Uterus (tissue), 4 donors: Measurements from ENCODE around the gene CUBN. TPM values are rescaled to one million over a fixed set of nuclear protein-coding genes. Genes with fewer than 3 reads are reported as not detected.

Experiments used
- DNase-seq, 2 donors: peaks; one replicate each; pipeline ENCODE4 v3.0.0-alpha.2; 2019 to 2020
- H3K27ac ChIP-seq, 2 donors: fragments of 200-600 bp; sonication (generic); 1 replicate in 1 of 2; 2 replicates in 1 of 2; pipeline ENCODE4 v1.5.1; 2016 to 2018
- H3K27me3 ChIP-seq, 2 donors: fragments of 200-600 bp; sonication (generic); one replicate each; pipeline ENCODE4 v1.5.1; 2018 to 2019; ENCODE audit warnings: control low read depth in 1 of 2
- H3K36me3 ChIP-seq, 2 donors: fragments of 200-600 bp; sonication (generic); one replicate each; pipeline ENCODE4 v1.5.1; 2019; ENCODE audit warnings: control low read depth in 1 of 2
- H3K4me1 ChIP-seq, 2 donors: fragments of 200-600 bp; sonication (generic); one replicate each; pipeline ENCODE4 v1.5.1; 2018 to 2019; ENCODE audit warnings: control low read depth in 1 of 2
- H3K4me3 ChIP-seq, 2 donors: fragments of 200-600 bp; sonication (generic); 1 replicate in 1 of 2; 2 replicates in 1 of 2; pipeline ENCODE4 v1.5.1; 2018 to 2019; ENCODE audit warnings: mild to moderate bottlenecking in 1 of 2
- H3K9me3 ChIP-seq, 2 donors: fragments of 200-600 bp; sonication (generic); one replicate each; pipeline ENCODE4 v1.5.1; 2019; ENCODE audit warnings: control low read depth in 1 of 2
- POLR2A ChIP-seq, 2 donors: fragments of 450-650 bp; IDR thresholded peaks; one replicate each; pipeline ENCODE4 v1.6.1; 2016; ENCODE audit warnings: antibody characterized with exemption in 2 of 2, mild to moderate bottlenecking in 1 of 2, moderate library complexity in 1 of 2
- intact Hi-C: fragments of 100-400 bp; cut with DNase I; formaldehyde crosslinking; loops from one replicate; pipeline ENCODE4 v1.15.1; 2023; ENCODE audit warnings: low total_unique reads
- total RNA-seq, 4 donors: library from RNA; depleted of rRNA in 3 of 4; stranded (reverse); fragments of >200 nt in 3 of 4; gene quantifications; one replicate each; pipeline versions ENCODE4 v1.1.0 to v1.2.4, GENCODE V29; 2014 to 2023
- TF ChIP-seq, protein P1 (sequence below), 4 experiments: fragments of 200-600 bp in 2 of 4; fragments of 450-650 bp in 2 of 4; sonication (generic) in 2 of 4; IDR thresholded peaks; one replicate each; pipeline ENCODE4 v1.5.1; 2016 to 2019; ENCODE audit warnings: antibody characterized with exemption in 4 of 4, mild to moderate bottlenecking in 2 of 4, moderate library complexity in 1 of 4
- donor health status: DM: yes; HTN: yes; CAD: no.

Gene CUBN
- total RNA-seq, 4 donors from 2014 or later = 3.5 to 9.5 (median 5.1) TPM

DNA sequence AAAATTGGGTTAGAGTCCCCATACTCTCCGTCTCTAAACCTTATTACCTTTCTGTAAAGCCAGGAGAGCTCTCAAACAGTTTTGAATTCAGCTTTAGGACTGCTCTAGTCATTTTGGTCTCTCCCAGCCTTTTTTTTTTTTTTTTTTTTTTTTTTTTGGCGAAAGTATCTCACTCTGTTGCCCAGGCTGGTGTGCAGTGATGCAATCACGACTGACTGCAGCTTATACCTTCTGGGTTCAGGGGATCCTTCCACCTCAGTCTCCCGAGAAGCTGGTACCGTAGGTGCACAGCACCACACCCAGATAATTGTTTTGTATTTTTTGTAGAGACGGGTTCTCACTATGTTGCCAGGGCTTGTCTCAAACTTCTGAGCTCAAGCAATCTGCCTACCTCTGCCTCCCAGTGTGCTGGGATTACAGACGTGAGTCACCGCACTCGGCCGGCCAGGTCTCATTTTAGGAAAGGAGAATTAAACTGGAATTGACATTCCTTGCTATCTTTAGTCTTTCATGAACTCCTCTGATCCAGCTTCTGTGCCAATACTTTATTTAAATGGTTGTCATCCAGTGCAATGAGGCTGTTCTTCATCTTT, 281.0 kb downstream of the CUBN start:
- no peaks in the 10 kb centered on the region for H3K36me3 ChIP-seq
- H3K27me3 ChIP-seq = no peaks in the 10 kb centered on the region
- no peaks in the 10 kb centered on the region for H3K4me1 ChIP-seq
- DNase-seq = no peak
- no peak for TF ChIP-seq POLR2A (IDR thresholded peaks at IDR 0.05)
- TF ChIP-seq, protein P1, sequence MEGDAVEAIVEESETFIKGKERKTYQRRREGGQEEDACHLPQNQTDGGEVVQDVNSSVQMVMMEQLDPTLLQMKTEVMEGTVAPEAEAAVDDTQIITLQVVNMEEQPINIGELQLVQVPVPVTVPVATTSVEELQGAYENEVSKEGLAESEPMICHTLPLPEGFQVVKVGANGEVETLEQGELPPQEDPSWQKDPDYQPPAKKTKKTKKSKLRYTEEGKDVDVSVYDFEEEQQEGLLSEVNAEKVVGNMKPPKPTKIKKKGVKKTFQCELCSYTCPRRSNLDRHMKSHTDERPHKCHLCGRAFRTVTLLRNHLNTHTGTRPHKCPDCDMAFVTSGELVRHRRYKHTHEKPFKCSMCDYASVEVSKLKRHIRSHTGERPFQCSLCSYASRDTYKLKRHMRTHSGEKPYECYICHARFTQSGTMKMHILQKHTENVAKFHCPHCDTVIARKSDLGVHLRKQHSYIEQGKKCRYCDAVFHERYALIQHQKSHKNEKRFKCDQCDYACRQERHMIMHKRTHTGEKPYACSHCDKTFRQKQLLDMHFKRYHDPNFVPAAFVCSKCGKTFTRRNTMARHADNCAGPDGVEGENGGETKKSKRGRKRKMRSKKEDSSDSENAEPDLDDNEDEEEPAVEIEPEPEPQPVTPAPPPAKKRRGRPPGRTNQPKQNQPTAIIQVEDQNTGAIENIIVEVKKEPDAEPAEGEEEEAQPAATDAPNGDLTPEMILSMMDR (IDR thresholded peaks at IDR 0.05) = no peak
- no peaks in the 10 kb centered on the region for H3K9me3 ChIP-seq
- intact Hi-C loops = no loop called here
- no peak overlapping the region for H3K27ac ChIP-seq
- H3K4me3 ChIP-seq = no peak overlapping the region

DNA sequence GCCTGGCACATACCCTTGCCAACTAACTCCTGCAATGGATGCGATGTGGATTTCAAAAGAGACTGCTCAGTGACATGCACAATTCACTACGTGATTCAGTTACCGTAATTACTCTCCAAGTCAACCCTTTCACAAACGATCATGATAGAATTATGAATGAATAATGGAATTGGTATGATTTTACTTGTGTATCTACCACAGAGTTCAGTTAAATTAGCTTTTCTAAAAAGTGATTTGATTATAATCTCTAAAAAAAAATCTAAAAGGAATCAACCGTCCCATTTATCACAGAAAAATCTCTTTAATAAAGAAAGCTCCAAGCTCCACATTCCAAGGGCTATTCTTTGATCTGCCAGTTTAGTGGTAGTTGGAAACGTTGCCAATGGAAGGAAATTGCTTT, 282.0 kb downstream of the CUBN start:
- Histone ChIP-seq H3K27ac (no peak overlapping the region), H3K9me3 (no peaks in the 10 kb centered on the region), H3K4me1 (no peaks in the 10 kb centered on the region), H3K4me3 (no peak overlapping the region), H3K27me3 (no peaks in the 10 kb centered on the region), H3K36me3 (no peaks in the 10 kb centered on the region)
- intact Hi-C loops = no loop called here
- TF ChIP-seq POLR2A (IDR thresholded peaks at IDR 0.05) = no peak
- TF ChIP-seq, protein P1 (IDR thresholded peaks at IDR 0.05) = no peak
- DNase-seq = no peak

GRCh38 chr10:16845248-16845647, 284.4 kb downstream of the CUBN start:
- Histone ChIP-seq H3K36me3 (no peaks in the 10 kb centered on the region), H3K27me3 (no peaks in the 10 kb centered on the region), H3K4me3 (no peak overlapping the region), H3K9me3 (no peaks in the 10 kb centered on the region), H3K4me1 (no peaks in the 10 kb centered on the region), H3K27ac (no peak overlapping the region)
- intact Hi-C loops = no loop called here
- peak; percentile 32 to 41 for DNase-seq
- TF ChIP-seq, protein P1 (IDR thresholded peaks at IDR 0.05) = no peak
- no peak for TF ChIP-seq POLR2A (IDR thresholded peaks at IDR 0.05)

DNA sequence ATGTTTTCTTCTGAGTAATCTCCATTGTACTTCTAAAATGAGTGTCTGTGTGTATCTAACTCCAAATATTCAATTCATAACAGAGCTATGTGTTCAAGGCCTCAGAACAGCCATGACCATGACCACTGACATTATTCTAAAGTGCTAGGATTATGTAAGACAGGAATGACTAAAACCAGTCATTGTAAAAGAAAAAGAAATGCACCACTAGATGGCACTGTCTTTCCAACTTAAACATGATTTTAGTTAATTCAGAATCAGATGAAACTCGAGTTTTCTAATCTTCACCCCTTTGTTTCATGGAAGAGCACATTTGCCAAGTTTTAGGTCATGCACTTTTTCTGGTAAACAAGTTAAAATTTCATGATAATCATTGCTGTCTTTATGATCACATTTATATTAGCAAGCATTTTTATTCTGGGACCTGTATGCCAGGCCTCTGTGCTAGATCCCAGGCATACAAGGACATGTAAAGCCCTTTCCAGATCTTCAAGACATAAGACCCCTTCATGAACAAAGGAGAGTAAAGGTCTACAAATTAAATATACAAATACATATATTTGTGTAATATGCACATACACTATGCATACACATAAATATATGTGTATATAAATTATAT, 286.2 kb downstream of the CUBN start:
- no peak for DNase-seq
- no peaks in the 10 kb centered on the region for H3K27me3 ChIP-seq
- H3K4me3 ChIP-seq = no peak overlapping the region
- no peak for TF ChIP-seq POLR2A (IDR thresholded peaks at IDR 0.05)
- TF ChIP-seq, protein P1 (IDR thresholded peaks at IDR 0.05) = peak; percentile 43 to 70 (median 60)
- no peaks in the 10 kb centered on the region for H3K36me3 ChIP-seq
- intact Hi-C loops = loop anchor here (5.0 kb wide), 1 partner anchor 414 kb away; no protein-coding TSS in a partner anchor
- no peak overlapping the region for H3K27ac ChIP-seq
- H3K4me1 ChIP-seq = no peaks in the 10 kb centered on the region
- no peaks in the 10 kb centered on the region for H3K9me3 ChIP-seq

GRCh38 chr10:16835228-16835627, 294.4 kb downstream of the CUBN start:
- intact Hi-C loops = no loop called here
- no peak for DNase-seq
- Histone ChIP-seq H3K4me1 (no peaks in the 10 kb centered on the region), H3K36me3 (no peaks in the 10 kb centered on the region), H3K27me3 (no peaks in the 10 kb centered on the region), H3K9me3 (no peaks in the 10 kb centered on the region), H3K27ac (no peak overlapping the region), H3K4me3 (no peak overlapping the region)
- no peak for TF ChIP-seq POLR2A (IDR thresholded peaks at IDR 0.05)
- TF ChIP-seq, protein P1 (IDR thresholded peaks at IDR 0.05) = no peak
